GM12873 (cell line): ENCODE results near the gene TDRD7.

Source experiments
- TF ChIP-seq, protein P1 (sequence below): IDR thresholded peaks from 2 replicates; pipeline ENCODE4 v1.5.1; 2012; ENCODE audit warnings: low read depth, mild to moderate bottlenecking, moderate library complexity, low read length, control low read depth; ENCODE audit not compliant: insufficient read depth; ENCODE audit errors: missing control alignments

TDRD7 gene

DNA sequence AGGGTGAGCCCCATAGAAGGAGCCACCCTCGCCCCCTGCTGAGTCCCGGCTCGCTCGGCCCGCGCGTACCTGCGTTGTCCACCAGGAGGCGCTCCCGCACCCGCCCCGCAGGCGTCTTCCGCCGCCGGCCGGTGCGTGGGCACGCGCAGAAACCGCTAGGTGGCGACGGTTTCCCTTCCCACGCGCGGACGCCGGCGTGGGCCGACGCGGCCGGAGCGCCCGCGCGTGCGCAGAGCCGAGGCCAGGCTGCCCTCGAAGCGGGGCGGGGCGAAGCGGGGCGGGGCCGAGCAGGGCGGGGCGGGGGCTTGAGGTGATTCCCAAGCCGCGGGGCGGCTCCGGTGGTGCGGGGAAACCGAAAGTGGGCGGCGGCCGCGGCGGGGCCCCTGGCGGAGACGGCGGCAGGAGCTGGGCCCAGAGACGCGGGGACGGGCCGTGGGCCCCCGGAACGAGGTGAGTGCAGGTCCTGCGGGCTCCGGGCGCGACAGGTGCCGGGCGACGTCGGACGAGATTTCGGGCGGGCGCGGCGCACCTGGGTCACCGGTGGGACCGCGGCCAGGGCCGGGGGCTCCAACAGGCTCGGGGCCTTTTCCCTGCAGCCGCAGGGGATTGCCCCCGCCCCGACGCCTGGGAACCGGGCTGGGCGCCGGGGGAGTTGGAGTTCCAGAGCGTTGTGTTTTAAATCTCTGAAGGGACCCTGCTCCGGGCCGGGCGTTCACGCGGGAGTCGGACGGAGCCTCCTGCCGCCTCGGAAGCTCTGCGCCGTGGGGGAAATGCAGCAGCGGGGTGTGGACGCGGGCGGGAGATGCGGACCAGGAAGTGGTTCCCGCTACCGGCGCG, at the start of gene TDRD7:
Gene TDRD7 (plus strand): TSS at position 308 of the 837 bp plus-strand sequence. CDS start 16,370 bp downstream, outside the sequence.
- TF ChIP-seq, protein P1, sequence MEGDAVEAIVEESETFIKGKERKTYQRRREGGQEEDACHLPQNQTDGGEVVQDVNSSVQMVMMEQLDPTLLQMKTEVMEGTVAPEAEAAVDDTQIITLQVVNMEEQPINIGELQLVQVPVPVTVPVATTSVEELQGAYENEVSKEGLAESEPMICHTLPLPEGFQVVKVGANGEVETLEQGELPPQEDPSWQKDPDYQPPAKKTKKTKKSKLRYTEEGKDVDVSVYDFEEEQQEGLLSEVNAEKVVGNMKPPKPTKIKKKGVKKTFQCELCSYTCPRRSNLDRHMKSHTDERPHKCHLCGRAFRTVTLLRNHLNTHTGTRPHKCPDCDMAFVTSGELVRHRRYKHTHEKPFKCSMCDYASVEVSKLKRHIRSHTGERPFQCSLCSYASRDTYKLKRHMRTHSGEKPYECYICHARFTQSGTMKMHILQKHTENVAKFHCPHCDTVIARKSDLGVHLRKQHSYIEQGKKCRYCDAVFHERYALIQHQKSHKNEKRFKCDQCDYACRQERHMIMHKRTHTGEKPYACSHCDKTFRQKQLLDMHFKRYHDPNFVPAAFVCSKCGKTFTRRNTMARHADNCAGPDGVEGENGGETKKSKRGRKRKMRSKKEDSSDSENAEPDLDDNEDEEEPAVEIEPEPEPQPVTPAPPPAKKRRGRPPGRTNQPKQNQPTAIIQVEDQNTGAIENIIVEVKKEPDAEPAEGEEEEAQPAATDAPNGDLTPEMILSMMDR: peak; percentile 98

DNA sequence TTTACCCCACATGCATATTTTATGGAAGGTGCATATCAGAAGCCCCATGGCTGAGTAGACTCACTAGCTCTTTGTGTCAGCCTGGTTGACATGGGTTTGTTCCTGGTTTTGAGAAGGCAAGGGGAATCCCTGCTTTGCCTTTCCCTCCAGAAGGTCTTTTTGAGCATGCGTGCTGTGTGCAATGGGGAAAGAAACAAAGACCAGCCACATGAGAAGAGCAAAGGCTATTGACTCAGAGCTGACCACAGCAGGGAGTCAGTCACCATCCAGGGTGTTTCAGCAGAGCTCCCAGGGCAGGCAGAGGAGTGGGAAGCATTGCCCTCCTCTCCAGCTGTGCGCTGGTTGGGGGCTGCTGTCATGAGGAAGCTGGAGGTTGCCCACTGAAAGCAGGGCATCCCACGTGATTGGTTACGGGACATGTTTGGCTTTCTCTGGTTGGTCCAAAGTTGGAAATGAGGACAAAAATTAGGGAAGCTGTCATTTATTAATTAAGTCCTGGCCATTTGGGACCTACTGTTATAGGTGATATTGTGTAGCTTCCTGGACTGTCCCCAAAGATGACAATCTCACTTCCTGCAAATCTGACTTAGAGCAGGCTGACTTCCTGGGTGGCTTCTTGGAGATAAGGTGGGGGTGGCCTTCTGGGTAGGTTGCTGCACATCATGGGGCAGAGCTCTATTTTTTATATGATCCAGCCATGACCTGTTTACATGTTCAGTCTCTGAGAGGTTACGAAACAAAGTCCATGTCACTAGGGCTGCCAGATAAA, 48.9 kb upstream of the TDRD7 start:
- TF ChIP-seq, protein P1: no peak

DNA sequence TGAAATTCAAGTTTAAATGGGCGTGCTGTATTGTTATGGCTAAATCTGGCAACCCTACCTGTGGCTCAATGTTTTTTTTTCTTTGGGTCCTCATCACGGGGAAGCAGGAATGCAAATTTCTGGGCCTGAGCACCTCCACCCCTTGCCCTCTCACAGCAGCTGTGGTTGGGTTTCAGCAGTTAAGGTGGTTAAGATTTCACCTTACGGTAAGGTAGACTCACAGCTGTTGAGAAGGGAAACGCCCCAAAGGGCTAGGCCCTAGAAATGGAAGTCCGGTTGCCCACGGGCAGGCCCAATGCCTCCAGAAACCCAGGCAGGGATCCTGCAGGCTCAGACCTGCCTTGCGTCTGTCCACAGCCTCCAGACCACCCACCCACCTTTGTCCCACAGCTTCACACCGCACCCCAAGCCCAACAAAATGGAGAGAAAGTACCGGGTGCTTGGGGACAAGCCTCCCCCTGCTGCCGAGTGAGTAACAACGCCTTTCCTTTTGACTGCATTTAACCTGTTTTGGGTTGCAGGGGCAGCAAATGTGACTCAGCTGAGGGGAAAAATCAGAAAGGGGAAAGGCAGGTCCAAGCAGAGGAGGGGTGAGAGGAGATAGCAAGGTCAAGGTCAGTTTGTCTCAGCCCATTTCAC, 48.1 kb upstream of the TDRD7 start:
- TF ChIP-seq, protein P1: peak; percentile 9

GRCh38 chr9:97364769-97365490, 47.0 kb upstream of the TDRD7 start:
- TF ChIP-seq, protein P1: no peak

GRCh38 chr9:97365634-97366033, 46.3 kb upstream of the TDRD7 start:
- TF ChIP-seq, protein P1: no peak

GRCh38 chr9:97366476-97366875, 45.4 kb upstream of the TDRD7 start:
- TF ChIP-seq, protein P1: no peak
